Mucosa of stomach (tissue), 1 donor: ENCODE data around the gene TNFRSF8.

ENCODE experiments used
- H3K27me3 ChIP-seq: one replicate; pipeline ENCODE4 v1.7.0; 2013; ENCODE audit warnings: mild to moderate bottlenecking, low read length; ENCODE audit not compliant: control insufficient read depth, insufficient read depth
- H3K36me3 ChIP-seq: one replicate; pipeline ENCODE4 v1.7.0; 2013; ENCODE audit warnings: low read length; ENCODE audit not compliant: control insufficient read depth, insufficient read depth
- H3K4me1 ChIP-seq: one replicate; pipeline ENCODE4 v1.7.0; 2013; ENCODE audit warnings: mild to moderate bottlenecking, low read length; ENCODE audit not compliant: control insufficient read depth, insufficient read depth
- H3K4me3 ChIP-seq: one replicate; pipeline ENCODE4 v1.7.0; 2013; ENCODE audit warnings: low read length
- H3K9ac ChIP-seq: one replicate; pipeline ENCODE4 v1.7.0; 2013; ENCODE audit warnings: mild to moderate bottlenecking, low read length, moderate library complexity
- H3K9me3 ChIP-seq: one replicate; pipeline ENCODE4 v1.7.0; 2013; ENCODE audit warnings: mild to moderate bottlenecking, low read length, moderate library complexity; ENCODE audit not compliant: control insufficient read depth
- donor health status: Pancreatic carcinoma.

TNFRSF8 gene

GRCh38 chr1:12153181-12153785 lies 90.2 kb downstream of the TNFRSF8 start:
- no peaks in the 10 kb centered on the region for H3K36me3 ChIP-seq
- no peak overlapping the region for H3K4me3 ChIP-seq
- peaks cover 29% of the 10 kb centered on the region for H3K4me1 ChIP-seq
- H3K9ac ChIP-seq = no peak overlapping the region
- no peaks in the 10 kb centered on the region for H3K27me3 ChIP-seq
- H3K9me3 ChIP-seq = no peaks in the 10 kb centered on the region

- H3K4me1 ChIP-seq = peaks cover 24% of the 10 kb centered on the region
These were observed 92.2 kb downstream of the TNFRSF8 start for GRCh38 chr1:12155328-12155727.

GRCh38 chr1:12157366-12158231 lies 94.5 kb downstream of the TNFRSF8 start:
- Histone ChIP-seq H3K9ac (no peak overlapping the region), H3K27me3 (no peaks in the 10 kb centered on the region), H3K4me3 (no peak overlapping the region), H3K36me3 (no peaks in the 10 kb centered on the region), H3K9me3 (no peaks in the 10 kb centered on the region), H3K4me1 (peaks cover 43% of the 10 kb centered on the region)

More at GRCh38 chr1:12155328-12155727, 92.2 kb downstream of the TNFRSF8 start:
- no peak overlapping the region for H3K4me3 ChIP-seq
- H3K9me3 ChIP-seq = no peaks in the 10 kb centered on the region
- no peaks in the 10 kb centered on the region for H3K36me3 ChIP-seq
- no peaks in the 10 kb centered on the region for H3K27me3 ChIP-seq
- no peak overlapping the region for H3K9ac ChIP-seq

GRCh38 chr1:12158357-12159092 lies 95.4 kb downstream of the TNFRSF8 start:
- Histone ChIP-seq H3K9me3 (no peaks in the 10 kb centered on the region), H3K27me3 (no peaks in the 10 kb centered on the region), H3K9ac (no peak overlapping the region), H3K4me3 (no peak overlapping the region), H3K4me1 (peaks cover 44% of the 10 kb centered on the region), H3K36me3 (no peaks in the 10 kb centered on the region)

GRCh38 chr1:12159816-12160215 lies 96.7 kb downstream of the TNFRSF8 start:
- no peak overlapping the region for H3K4me3 ChIP-seq
- H3K9ac ChIP-seq = no peak overlapping the region
- H3K36me3 ChIP-seq = no peaks in the 10 kb centered on the region
- peaks cover 53% of the 10 kb centered on the region for H3K4me1 ChIP-seq
- H3K27me3 ChIP-seq = no peaks in the 10 kb centered on the region
- no peaks in the 10 kb centered on the region for H3K9me3 ChIP-seq

- Histone ChIP-seq H3K9ac (peak overlapping the region; percentile 42), H3K36me3 (no peaks in the 10 kb centered on the region), H3K4me1 (peaks cover 53% of the 10 kb centered on the region), H3K27me3 (no peaks in the 10 kb centered on the region), H3K9me3 (no peaks in the 10 kb centered on the region), H3K4me3 (no peak overlapping the region)
These were observed 98.2 kb downstream of the TNFRSF8 start for GRCh38 chr1:12161324-12161661.

- Histone ChIP-seq H3K9me3 (no peaks in the 10 kb centered on the region), H3K4me3 (no peak overlapping the region), H3K36me3 (no peaks in the 10 kb centered on the region), H3K27me3 (no peaks in the 10 kb centered on the region), H3K9ac (peak overlapping the region; percentile 42), H3K4me1 (peaks cover 53% of the 10 kb centered on the region)
These were observed 98.8 kb downstream of the TNFRSF8 start for GRCh38 chr1:12161662-12162458.

- Histone ChIP-seq H3K4me1 (peaks cover 51% of the 10 kb centered on the region), H3K36me3 (no peaks in the 10 kb centered on the region), H3K9ac (no peak overlapping the region), H3K9me3 (no peaks in the 10 kb centered on the region), H3K4me3 (no peak overlapping the region), H3K27me3 (no peaks in the 10 kb centered on the region)
These were observed 99.5 kb downstream of the TNFRSF8 start for GRCh38 chr1:12162459-12163137.

- Histone ChIP-seq H3K4me3 (no peak overlapping the region), H3K4me1 (peaks cover 51% of the 10 kb centered on the region), H3K36me3 (no peaks in the 10 kb centered on the region), H3K9ac (no peak overlapping the region), H3K9me3 (no peaks in the 10 kb centered on the region), H3K27me3 (no peaks in the 10 kb centered on the region)
These were observed 100.1 kb downstream of the TNFRSF8 start for GRCh38 chr1:12163210-12163609.

GRCh38 chr1:12164210-12164609 lies 101.1 kb downstream of the TNFRSF8 start:
- peaks cover 50% of the 10 kb centered on the region for H3K4me1 ChIP-seq
- H3K36me3 ChIP-seq = no peaks in the 10 kb centered on the region
- H3K9me3 ChIP-seq = no peaks in the 10 kb centered on the region
- no peak overlapping the region for H3K9ac ChIP-seq
- no peaks in the 10 kb centered on the region for H3K27me3 ChIP-seq
- no peak overlapping the region for H3K4me3 ChIP-seq

GRCh38 chr1:12165342-12165741 lies 102.2 kb downstream of the TNFRSF8 start:
- Histone ChIP-seq H3K9me3 (no peaks in the 10 kb centered on the region), H3K4me1 (peaks cover 59% of the 10 kb centered on the region), H3K27me3 (no peaks in the 10 kb centered on the region), H3K36me3 (no peaks in the 10 kb centered on the region), H3K4me3 (no peak overlapping the region), H3K9ac (no peak overlapping the region)
